Right renal cortex interstitium (tissue), 3 donors: ENCODE data around the gene P3H4. TPM values are rescaled to one million over a fixed set of nuclear protein-coding genes. Genes with fewer than 3 reads are reported as not detected.
"Not testable (repeated sequence)": the region's sequence is repeated elsewhere in the genome, so short reads cannot be mapped to it uniquely, and the experiment has no call there.

Experiments used
- DNase-seq, 3 donors: peaks; one replicate each; pipeline ENCODE4 v3.0.0-alpha.2; 2013; ENCODE audit warnings: low read depth in 3 of 3, low spot score in 2 of 3
- polyA plus RNA-seq, 3 donors: library from polyadenylated mRNA; unstranded; fragments of 120-200 nt; gene quantifications; one replicate each; pipeline ENCODE4 v1.2.1, GENCODE V29; 2013; ENCODE audit not compliant: insufficient read length in 3 of 3

Gene P3H4
- polyA plus RNA-seq, 3 donors: 32.8 to 40.6 (median 39.3) TPM

GRCh38 chr17:41796121-41796895 lies 15.4 kb downstream of the P3H4 start:
- no peak for DNase-seq

- DNase-seq: no peak
Observed at GRCh38 chr17:41794540-41794975, 17.2 kb downstream of the P3H4 start.

GRCh38 chr17:41793784-41794539 lies 17.8 kb downstream of the P3H4 start:
- DNase-seq: no peak

GRCh38 chr17:41792845-41793783 lies 18.6 kb downstream of the P3H4 start:
- DNase-seq: no peak

- no peak for DNase-seq
Observed at GRCh38 chr17:41787021-41787418, 24.7 kb downstream of the P3H4 start.

- DNase-seq: peak; percentile 95 to 99 (median 97)
Observed at GRCh38 chr17:41786227-41787020, 25.3 kb downstream of the P3H4 start, which contains the start of gene JUP. JUP (minus strand) TSS chr17:41786711; CDS start chr17:41771854, 14,857 bp downstream.

GRCh38 chr17:41785859-41786226 lies 25.9 kb downstream of the P3H4 start:
- DNase-seq: no peak

- DNase-seq: peak in 1 of 3 donors; percentile 69
Observed at GRCh38 chr17:41785091-41785858, 26.5 kb downstream of the P3H4 start.

GRCh38 chr17:41784207-41784744 lies 27.5 kb downstream of the P3H4 start:
- peak in 1 of 3 donors; percentile 62 for DNase-seq

- no peak for DNase-seq
Observed at GRCh38 chr17:41782142-41782541, 29.6 kb downstream of the P3H4 start.

GRCh38 chr17:41781404-41782110 lies 30.2 kb downstream of the P3H4 start:
- DNase-seq: no peak

GRCh38 chr17:41779954-41780353 lies 31.8 kb downstream of the P3H4 start:
- no peak for DNase-seq

- peak in 1 of 3 donors; percentile 77 for DNase-seq
Observed at GRCh38 chr17:41777574-41778188, 34.1 kb downstream of the P3H4 start.

- DNase-seq: peak in 1 of 3 donors; percentile 67
Observed at GRCh38 chr17:41777157-41777573, 34.6 kb downstream of the P3H4 start.

GRCh38 chr17:41776262-41776900 lies 35.4 kb downstream of the P3H4 start:
- not testable (repeated sequence) for DNase-seq

GRCh38 chr17:41775394-41776226 lies 36.1 kb downstream of the P3H4 start:
- DNase-seq: no peak
